Renal cortex interstitium (tissue), 11 donors: ENCODE measurements around the gene ACTL7A. TPM values are rescaled to one million over a fixed set of nuclear protein-coding genes. Genes with fewer than 3 reads are reported as not detected.
A peak's percentile ranks its signal among the peaks of the same experiment; 100 is the strongest.
"Not testable (repeated sequence)": the region's sequence is repeated elsewhere in the genome, so short reads cannot be mapped to it uniquely, and the experiment has no call there.

Source experiments
- DNase-seq, 11 donors: peaks; one replicate each; pipeline ENCODE4 v3.0.0-alpha.2; 2013; ENCODE audit warnings: low read depth in 9 of 11, low spot score in 4 of 11; ENCODE audit errors: extremely low read depth in 1 of 11
- polyA plus RNA-seq, 3 donors: library from polyadenylated mRNA; unstranded; fragments of 120-200 nt; gene quantifications; one replicate each; pipeline ENCODE4 v1.2.1, GENCODE V29; 2013; ENCODE audit not compliant: insufficient read length in 3 of 3

ACTL7A gene
- polyA plus RNA-seq, 3 donors: not detected

DNA sequence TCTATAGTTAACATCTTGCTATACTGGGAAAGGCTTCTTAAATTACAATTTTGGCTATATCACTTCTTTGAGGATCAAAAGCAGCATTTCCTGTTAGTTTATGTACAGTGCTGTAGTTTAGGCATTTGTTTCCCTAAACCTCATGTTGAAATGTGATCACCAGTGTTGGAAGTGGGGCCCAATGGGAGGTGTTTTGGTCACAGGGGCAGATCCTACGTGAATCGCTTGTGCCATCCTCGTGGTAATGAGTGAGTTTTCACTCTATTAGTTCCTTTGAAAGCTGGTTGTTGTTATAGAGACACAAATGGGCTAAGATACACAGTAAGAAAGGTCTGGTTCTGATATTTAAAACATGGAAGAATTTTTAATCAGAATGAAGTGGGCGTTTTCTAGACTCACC is 5.8 kb downstream of the ACTL7A start:
- no peak for DNase-seq

DNA sequence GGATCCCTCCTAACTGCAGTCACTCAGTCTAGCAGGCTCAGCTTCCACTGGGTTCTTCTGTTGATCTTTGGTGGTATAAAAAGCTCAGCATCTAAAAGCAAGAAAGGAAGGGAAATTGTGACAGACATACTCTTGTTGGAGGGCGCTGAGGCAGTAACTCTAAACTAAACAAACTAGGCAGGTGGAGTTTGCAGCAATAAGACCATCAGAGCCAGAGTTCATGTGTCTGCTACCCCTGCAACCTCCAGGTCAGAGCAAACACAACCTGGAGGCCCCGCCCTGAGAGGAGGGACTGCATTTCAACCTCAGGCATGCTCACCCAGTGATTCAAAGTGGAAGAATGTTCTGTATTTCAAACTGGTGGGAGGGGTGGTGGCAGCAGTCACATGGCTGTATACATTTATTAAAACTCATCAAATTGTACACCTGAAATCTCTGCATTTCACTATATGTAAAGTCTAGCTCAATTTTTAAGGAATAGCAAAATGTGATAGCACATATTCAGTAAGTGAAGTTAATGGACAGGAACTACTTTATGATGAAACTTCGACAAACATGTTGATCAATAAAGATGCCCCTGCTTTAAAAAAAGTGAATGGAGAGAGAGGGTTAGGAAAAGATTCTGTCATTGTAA is 7.1 kb downstream of the ACTL7A start:
- no peak for DNase-seq

DNA sequence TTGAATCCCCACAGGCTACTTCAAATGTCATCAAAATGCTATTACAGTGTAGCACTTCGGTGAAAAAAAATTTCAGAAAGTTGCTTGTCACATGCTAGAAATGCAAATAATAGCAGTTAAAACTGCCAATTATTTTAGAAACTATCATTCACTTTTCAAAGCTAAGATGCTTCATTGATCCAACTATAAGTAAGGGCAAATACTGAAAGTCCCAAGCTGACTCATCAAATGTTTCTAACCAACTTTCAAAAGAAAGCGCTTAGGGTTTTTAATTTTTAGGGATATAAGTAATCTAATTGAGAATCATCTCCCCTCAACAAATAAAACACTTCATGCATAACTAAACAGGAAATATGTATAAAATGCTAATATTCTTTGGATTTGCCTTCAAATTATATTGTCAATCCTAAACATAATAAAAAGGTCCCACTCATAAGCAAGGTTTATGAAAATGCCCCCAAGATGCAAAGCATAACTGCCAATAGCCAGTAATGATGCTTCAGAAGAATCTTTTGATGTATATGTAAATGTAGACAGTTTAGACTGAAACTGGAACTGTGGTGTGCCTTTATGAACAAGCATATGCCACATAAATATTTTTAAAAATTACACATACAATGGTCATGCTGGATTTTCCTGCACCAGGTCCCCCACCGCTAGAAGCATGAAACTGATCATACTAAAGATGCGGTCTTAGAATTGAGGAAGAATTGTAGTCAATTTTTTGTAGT is 12.2 kb downstream of the ACTL7A start:
- no peak for DNase-seq

DNA sequence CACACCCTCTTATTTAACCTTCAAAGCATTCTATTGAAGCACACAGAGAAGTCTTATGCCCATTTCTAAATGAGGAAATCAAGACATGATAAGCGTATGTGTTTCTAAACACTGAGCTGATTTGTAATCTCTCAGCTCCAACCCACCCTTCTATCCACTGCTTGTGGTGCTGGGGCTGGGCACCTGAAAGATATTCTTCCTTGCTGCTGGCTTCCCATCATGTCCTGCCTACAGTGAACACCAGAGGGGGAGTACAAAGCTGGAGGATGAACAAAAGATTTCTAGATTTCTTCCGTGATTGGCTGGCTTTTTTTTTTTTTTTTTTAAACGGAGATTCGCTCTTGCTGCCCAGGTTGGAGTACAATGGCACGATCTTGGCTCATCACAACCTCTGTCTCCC is 14.4 kb downstream of the ACTL7A start:
- no peak for DNase-seq

- DNase-seq: no peak
These were observed 15.5 kb downstream of the ACTL7A start for GRCh38 chr9:108877524-108877923.

DNA sequence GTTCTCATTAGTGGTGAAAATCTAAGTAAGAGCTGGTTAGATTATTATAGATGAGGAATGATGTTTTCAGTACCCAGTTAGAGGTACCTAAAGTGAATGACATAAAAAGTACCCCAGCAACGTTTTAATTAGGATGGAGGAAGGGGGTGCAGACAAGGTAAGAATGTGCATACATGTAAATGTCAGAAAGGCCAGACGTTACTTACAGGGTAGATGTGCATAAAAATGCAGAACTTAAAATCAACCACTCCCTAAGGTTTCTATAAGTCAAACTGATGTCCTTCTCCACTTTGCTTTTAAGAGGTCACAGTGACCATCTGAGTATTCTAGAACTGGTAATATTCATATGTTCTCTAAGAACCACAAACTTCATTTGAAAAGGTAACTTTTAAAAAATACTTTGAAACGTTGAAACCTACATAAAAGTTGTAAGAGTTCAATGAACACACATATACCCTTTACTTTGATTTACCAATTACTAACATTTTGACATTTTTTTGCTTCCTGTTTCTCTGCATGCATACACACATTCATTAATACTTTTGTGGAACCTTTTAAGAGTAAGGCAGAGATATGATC is 18.8 kb downstream of the ACTL7A start:
- no peak for DNase-seq

- DNase-seq: no peak
These were observed 20.2 kb downstream of the ACTL7A start for GRCh38 chr9:108882052-108882888.

- DNase-seq: no peak
These were observed 21.0 kb downstream of the ACTL7A start for GRCh38 chr9:108883085-108883484.

- DNase-seq: no peak
These were observed 22.6 kb downstream of the ACTL7A start for GRCh38 chr9:108884701-108885100.

DNA sequence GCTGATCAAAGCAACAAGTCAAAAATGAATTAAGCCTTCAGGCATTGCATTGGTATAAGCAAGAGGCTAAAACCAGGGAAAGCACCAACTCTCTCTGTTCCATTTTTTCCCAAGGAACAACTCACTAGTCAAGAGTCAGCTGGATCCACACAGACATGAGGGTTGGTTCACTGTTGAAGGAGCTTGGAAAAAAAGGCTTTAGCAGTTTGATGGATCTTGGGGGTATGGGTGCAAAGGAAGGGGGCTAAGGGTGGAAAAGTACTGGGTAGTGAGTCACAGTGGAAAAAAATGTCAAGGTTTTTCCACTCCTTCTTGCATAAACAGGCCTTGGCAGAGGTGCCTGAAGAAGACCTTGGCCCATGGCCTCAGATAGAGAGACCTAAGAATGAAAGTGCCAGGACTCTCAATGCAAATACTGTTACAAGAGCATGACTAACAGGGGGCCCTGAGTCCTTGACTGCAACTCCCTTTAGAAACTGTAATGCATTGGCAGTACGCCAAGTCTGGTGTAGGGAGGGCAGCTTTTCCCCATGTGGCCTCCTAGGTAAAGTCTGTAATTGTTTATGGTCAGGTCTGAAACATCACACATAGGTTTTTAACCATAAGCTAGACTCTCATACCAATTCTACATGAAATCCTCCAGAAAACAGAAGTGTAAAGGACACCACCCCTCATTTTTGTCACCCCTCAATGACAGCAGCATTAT is 23.7 kb downstream of the ACTL7A start:
- peak in 8 of 11 donors; percentile 5 to 60 (median 9) for DNase-seq

DNA sequence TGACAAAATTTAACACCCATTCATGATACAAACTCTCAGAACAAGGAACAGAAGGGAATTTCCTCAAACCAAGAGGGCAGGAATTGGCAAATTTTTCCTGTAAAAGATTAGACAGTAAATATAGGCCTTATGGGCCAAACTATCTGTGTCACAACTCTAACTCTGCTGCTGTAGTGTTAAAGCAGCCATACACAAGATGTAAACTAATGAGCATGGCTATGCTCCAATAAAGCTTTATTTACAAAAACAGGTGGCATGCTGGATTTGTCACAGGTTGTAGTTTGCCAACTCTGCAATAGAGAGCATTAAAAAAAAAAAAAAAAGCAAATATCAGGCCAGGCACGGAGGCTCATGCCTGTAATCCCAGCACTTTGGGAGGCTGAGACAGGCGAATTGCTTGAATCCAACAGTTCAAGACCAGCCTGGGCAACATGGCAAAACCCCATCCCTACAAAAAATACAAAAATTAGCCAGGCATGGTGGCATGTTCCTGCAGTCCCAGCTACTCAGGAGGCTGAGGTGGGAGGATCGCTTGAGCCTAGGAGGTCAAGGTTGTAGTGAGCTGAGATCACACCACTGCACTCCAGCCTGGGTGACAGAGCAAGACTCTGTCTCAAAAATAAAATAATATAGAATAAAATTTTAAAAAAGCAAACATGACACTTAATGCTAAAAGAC is 24.7 kb downstream of the ACTL7A start:
- DNase-seq: not testable (repeated sequence)

DNA sequence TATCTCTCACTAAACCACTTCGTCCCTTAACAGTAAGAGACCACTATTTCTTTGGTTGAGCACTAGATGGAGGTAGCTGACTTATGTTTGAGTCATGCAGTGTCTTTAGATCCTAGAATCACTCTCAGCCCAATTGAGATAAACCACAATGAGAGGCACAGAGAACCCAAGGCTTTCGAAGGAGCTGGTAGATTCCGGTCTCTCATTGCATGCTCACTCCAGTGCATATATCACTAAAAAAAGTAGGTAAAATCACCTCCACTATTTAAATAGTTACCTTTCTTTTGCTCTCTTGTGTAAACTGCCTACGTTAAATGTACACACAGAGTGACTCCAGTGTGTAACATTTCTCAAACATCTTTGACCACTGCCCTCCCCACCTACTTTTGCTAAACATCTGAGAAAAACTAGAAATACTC is 27.6 kb downstream of the ACTL7A start:
- peak in 1 of 11 donors; percentile 10 for DNase-seq

DNA sequence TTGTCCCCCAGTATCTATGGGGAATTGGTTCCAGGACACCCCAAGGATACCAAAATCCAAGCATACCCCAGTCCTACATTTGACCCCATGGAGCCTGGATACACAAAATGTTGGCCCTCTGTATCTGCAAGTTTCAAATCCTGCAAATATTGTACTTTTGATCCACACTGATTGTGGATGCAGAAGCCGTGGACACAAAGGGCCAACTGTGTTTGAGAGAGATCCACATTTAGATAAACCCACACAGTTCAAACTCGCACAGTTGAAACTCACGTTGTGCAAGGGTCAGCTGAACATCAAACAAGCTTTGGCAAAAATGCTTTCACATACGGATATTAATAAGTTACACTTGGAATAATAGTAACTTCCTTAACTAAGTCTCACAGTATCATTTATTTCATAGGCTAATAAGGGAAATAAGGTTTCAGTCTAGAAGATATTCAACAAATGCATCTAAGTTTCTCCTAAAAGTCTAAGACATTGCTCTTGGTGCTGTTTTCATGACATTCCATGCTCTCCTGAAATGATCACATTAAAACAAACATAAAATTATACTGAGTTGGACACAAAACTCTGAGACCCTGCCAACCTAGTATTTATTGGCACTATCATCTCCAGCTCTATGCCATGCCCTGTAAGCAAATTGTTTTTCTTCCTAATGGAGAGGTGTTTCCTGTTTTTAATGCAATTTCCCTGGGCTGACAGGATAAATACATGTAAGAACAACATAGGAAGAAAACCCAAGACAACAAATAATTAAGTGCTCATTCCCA is 32.3 kb downstream of the ACTL7A start:
- no peak for DNase-seq

DNA sequence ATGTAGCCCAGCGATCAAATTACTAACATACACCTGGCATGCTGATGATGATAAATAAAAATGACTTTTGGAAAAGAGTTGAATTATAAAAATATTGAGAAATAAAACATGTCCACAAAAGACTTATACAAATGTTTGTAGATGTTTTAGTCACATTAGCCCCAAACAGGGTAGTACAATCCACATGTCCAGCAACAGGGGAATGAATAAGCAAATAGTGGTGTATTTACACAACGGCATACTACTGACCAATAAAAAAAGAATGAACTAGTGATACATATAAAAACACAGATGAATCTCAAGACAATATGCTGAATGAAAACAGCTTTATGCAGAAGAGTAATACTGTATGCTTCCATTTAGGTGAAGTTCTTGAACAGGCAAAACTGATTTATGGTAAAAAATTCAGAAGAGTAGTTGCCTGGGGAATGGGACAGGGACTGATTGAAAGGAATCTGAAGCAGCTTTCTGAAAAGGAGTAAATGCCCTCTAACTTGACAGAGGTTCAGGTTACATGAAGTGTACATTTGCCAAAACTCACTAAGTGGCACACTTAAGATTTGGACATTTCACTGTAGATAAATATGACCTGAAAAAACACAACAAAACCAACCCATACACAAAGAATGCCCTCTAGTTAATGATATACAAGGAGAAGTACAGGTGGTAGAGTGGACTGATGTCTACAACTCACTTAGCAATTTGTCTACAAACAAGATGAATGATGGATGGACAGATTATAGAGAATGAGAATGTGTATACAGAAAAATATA is 35.4 kb downstream of the ACTL7A start:
- DNase-seq: no peak

DNA sequence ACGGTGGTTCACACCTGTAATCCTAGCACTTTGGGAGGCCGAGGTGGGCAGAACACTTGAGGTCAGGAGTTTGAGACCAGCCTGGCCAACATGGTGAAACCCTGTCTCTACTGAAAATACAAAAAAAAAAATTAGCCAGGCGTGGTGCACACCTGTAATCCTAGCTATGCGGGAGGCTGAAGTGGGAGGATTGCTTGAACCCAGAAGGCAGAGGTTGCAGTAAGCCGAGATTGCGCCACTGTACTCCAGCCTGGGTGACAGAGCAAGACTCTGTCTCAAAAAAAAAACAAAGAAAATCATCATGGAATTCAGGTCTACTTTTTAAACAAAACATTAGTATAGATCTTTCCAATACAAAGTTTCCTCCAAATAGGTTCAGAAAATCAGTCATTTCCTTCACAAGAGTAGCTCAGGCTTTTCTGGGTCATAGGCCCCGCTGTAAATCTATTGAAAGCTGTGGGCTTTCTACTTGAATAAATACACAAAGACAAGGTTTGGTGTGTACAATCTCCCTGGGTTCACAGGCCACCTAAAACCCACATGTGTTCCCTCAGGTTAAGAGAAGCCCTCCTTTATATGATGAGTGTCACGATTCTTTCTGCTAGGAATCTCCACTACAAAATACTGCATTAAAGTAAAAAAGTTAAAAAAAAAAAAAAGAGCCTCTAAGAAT is 37.1 kb downstream of the ACTL7A start:
- not testable (repeated sequence) for DNase-seq

DNA sequence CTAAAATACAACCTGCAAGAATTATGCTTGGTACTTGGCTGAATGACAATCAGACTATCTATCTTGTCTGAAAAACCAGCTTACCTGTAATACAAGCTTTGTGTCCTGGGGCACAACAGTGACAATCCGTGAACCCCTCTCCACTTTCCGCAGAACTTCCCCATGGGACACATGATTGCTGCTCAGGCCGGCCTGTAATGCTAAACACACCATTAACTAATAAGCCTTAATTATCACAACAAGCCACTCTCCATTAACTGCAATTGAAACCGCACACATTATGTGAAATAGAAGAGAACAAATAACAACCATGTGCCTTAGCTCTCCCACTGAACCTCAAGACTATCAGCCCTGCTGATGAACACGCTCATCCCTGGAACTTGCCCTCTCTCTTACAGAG is 38.1 kb downstream of the ACTL7A start:
- no peak for DNase-seq
